H1 (cell line): Measurements from ENCODE around the gene TMPRSS2. TPM values are rescaled to one million over a fixed set of nuclear protein-coding genes. Genes with fewer than 3 reads are reported as not detected.

ENCODE experiments used
- CTCF ChIA-PET: fragments of 300-600 bp; sonication (Branson Sonifier 250); formaldehyde crosslinking; loops from one replicate; lab custom pipeline; 2021; ENCODE audit not compliant: partially characterized antibody; lab: Charles Lee
- POLR2A ChIA-PET: fragments of 300-600 bp; sonication (Branson Sonifier 250); formaldehyde crosslinking; loops from one replicate; lab custom pipeline; 2021; ENCODE audit warnings: inconsistent platforms; ENCODE audit not compliant: partially characterized antibody; lab: Charles Lee
- DNase-seq, 2 experiments: peaks; one replicate each; pipeline versions ENCODE4 v3.0.0 to v3.0.0-alpha.2; 2010 to 2022; ENCODE audit warnings: low spot score in 2 of 2, low read depth in 1 of 2, mixed read lengths in 1 of 2
- FAIRE-seq: peaks from 2 replicates; lab custom pipeline; 2011; peaks lifted over from hg19 to GRCh38; lab: Jason Lieb, UNC
- H2AFZ ChIP-seq: 2 replicates; pipeline ENCODE4 v1.8.1; 2012; ENCODE audit warnings: low read length, inconsistent platforms
- H2AK5ac ChIP-seq: 2 replicates; pipeline ENCODE4 v1.6.1; 2013; ENCODE audit warnings: low read depth, low read length
- H2BK120ac ChIP-seq: replicated peaks from 2 replicates; pipeline ENCODE3; 2013; ENCODE audit warnings: low read depth, low read length, inconsistent platforms
- H2BK12ac ChIP-seq: 2 replicates; pipeline ENCODE4 v1.6.1; 2013; ENCODE audit warnings: low read depth, low read length
- H2BK15ac ChIP-seq: 2 replicates; pipeline ENCODE4 v1.6.1; 2013; ENCODE audit warnings: low read length
- H2BK20ac ChIP-seq: 2 replicates; pipeline ENCODE4 v1.6.1; 2013; ENCODE audit warnings: low read length
- H2BK5ac ChIP-seq: 2 replicates; pipeline ENCODE4 v1.6.1; 2013; ENCODE audit warnings: low read depth, low read length
- H3K14ac ChIP-seq: 2 replicates; pipeline ENCODE4 v1.6.1; 2013; ENCODE audit warnings: inconsistent platforms; ENCODE audit not compliant: insufficient read length
- H3K18ac ChIP-seq: 2 replicates; pipeline ENCODE4 v1.6.1; 2013; ENCODE audit warnings: low read length; ENCODE audit errors: extremely low read depth
- H3K23ac ChIP-seq: 2 replicates; pipeline ENCODE4 v1.6.1; 2013; ENCODE audit warnings: inconsistent platforms; ENCODE audit not compliant: insufficient read length
- H3K23me2 ChIP-seq: 2 replicates; pipeline ENCODE4 v1.6.1; 2013; ENCODE audit warnings: low read depth, low read length
- H3K27ac ChIP-seq: 2 replicates; pipeline ENCODE4 v1.6.1; 2011; ENCODE audit warnings: low read depth, low read length, inconsistent platforms
- H3K27me3 ChIP-seq, 4 experiments: replicated peaks in 1 of 4; 1 replicate in 1 of 4; 2 replicates in 3 of 4; pipeline versions ENCODE4 v1.6.1 to v1.8.1; 2011 to 2013; ENCODE audit warnings: low read length in 3 of 4, mild to moderate bottlenecking in 3 of 4, inconsistent platforms in 2 of 4, mixed read lengths in 2 of 4, moderate library complexity in 1 of 4; ENCODE audit not compliant: control insufficient read depth in 3 of 4, insufficient read depth in 3 of 4; ENCODE audit errors: extremely low read depth in 1 of 4
- H3K36me3 ChIP-seq, 4 experiments: 2 replicates each; pipeline versions ENCODE4 v1.6.1 to v1.8.1; 2011 to 2013; ENCODE audit warnings: mild to moderate bottlenecking in 4 of 4, low read length in 3 of 4, moderate library complexity in 2 of 4, control low read depth in 1 of 4, inconsistent platforms in 1 of 4; ENCODE audit not compliant: insufficient read depth in 4 of 4, control insufficient read depth in 2 of 4
- H3K4ac ChIP-seq: replicated peaks from 2 replicates; pipeline ENCODE3; 2013; ENCODE audit warnings: low read length, low read depth, mixed read lengths, inconsistent platforms; ENCODE audit not compliant: insufficient read length
- H3K4me1 ChIP-seq, 4 experiments: replicated peaks in 1 of 4; 1 replicate in 1 of 4; 2 replicates in 3 of 4; pipeline versions ENCODE4 v1.6.1 to v1.8.1; 2011 to 2013; ENCODE audit warnings: low read length in 3 of 4, inconsistent platforms in 2 of 4, mixed read lengths in 1 of 4; ENCODE audit not compliant: insufficient read depth in 4 of 4, control insufficient read depth in 3 of 4
- H3K4me2 ChIP-seq, 2 experiments: 2 replicates each; pipeline versions ENCODE4 v1.6.1 to v1.8.1; 2011 to 2013; ENCODE audit warnings: low read depth in 2 of 2, low read length in 2 of 2, control low read depth in 1 of 2, inconsistent platforms in 1 of 2, mild to moderate bottlenecking in 1 of 2; ENCODE audit not compliant: insufficient read depth in 1 of 2
- H3K4me3 ChIP-seq, 4 experiments: fragments of 200-600, 300-600 bp in 1 of 4; sonication (generic), shearing (Covaris generic), sonication (Bioruptor Twin) in 1 of 4; 2 replicates each; pipeline versions ENCODE4 v1.5.1 to v1.8.1; 2011 to 2016; ENCODE audit warnings: low read length in 4 of 4, low read depth in 3 of 4, control low read depth in 2 of 4, inconsistent platforms in 2 of 4, mild to moderate bottlenecking in 2 of 4, mixed read lengths in 1 of 4, moderate library complexity in 1 of 4; ENCODE audit not compliant: insufficient read depth in 2 of 4; ENCODE audit errors: extremely low read depth in 1 of 4
- H3K56ac ChIP-seq: replicated peaks from 2 replicates; pipeline ENCODE3; 2013; ENCODE audit warnings: low read depth, mild to moderate bottlenecking, mixed read lengths, low read length, inconsistent platforms; ENCODE audit not compliant: insufficient read length
- H3K79me1 ChIP-seq: 2 replicates; pipeline ENCODE4 v1.6.1; 2013; ENCODE audit warnings: low read depth, low read length, control low read depth
- H3K79me2 ChIP-seq, 2 experiments: 2 replicates each; pipeline versions ENCODE4 v1.6.1 to v1.8.1; 2012 to 2013; ENCODE audit warnings: low read length in 2 of 2, mild to moderate bottlenecking in 2 of 2, inconsistent platforms in 1 of 2; ENCODE audit not compliant: insufficient read depth in 2 of 2, control insufficient read depth in 1 of 2
- H3K9ac ChIP-seq, 4 experiments: replicated peaks in 1 of 4; 1 replicate in 1 of 4; 2 replicates in 3 of 4; pipeline versions ENCODE4 v1.6.1 to v1.8.1; 2011 to 2013; ENCODE audit warnings: low read depth in 3 of 4, low read length in 3 of 4, control low read depth in 2 of 4, mild to moderate bottlenecking in 2 of 4, moderate library complexity in 2 of 4, inconsistent platforms in 1 of 4; ENCODE audit errors: extremely low read depth in 1 of 4
- H3K9me3 ChIP-seq, 2 experiments: 2 replicates each; pipeline versions ENCODE4 v1.6.1 to v1.8.1; 2012 to 2013; ENCODE audit warnings: mild to moderate bottlenecking in 2 of 2, moderate library complexity in 2 of 2, control low read depth in 1 of 2, inconsistent platforms in 1 of 2, low read depth in 1 of 2, low read length in 1 of 2, mixed read lengths in 1 of 2; ENCODE audit not compliant: insufficient read depth in 2 of 2
- H4K20me1 ChIP-seq, 2 experiments: replicated peaks in 1 of 2; 2 replicates each; pipeline versions ENCODE3 to v1.8.1; 2011 to 2013; ENCODE audit warnings: inconsistent platforms in 2 of 2, low read length in 2 of 2, mild to moderate bottlenecking in 1 of 2; ENCODE audit not compliant: insufficient read depth in 2 of 2, control insufficient read depth in 1 of 2
- H4K5ac ChIP-seq: 2 replicates; pipeline ENCODE4 v1.6.1; 2013; ENCODE audit warnings: low read length, low read depth, mixed read lengths, inconsistent platforms; ENCODE audit not compliant: insufficient read length
- H4K8ac ChIP-seq: 2 replicates; pipeline ENCODE4 v1.8.0; 2013; ENCODE audit warnings: mild to moderate bottlenecking, moderate library complexity, low read length, inconsistent platforms; ENCODE audit not compliant: insufficient read depth; ENCODE audit errors: extremely low read depth
- H4K91ac ChIP-seq: replicated peaks from 2 replicates; pipeline ENCODE3; 2013; ENCODE audit warnings: low read length, mixed read lengths, inconsistent platforms; ENCODE audit not compliant: insufficient read length
- RAD21 ChIP-seq, 2 experiments: IDR thresholded peaks in 1 of 2; conservative IDR thresholded peaks in 1 of 2; 2 replicates each; pipeline ENCODE4 v1.6.1; 2011; ENCODE audit warnings: low read depth in 2 of 2, low read length in 2 of 2, improper control_type of control experiment in 1 of 2, inconsistent platforms in 1 of 2, mild to moderate bottlenecking in 1 of 2, moderate library complexity in 1 of 2
- WGBS, 2 experiments: shearing (Covaris generic) in 1 of 2; methylation state at CpG; one replicate each; pipeline versions ENCODE4 v1.1.6 to v1.1.7; 2013 to 2015; ENCODE audit warnings: low lambda C conversion rate in 2 of 2, mixed read lengths in 2 of 2, inconsistent platforms in 1 of 2, low coverage in 1 of 2, missing lambda C conversion rate in 1 of 2; ENCODE audit not compliant: insufficient replicate concordance in 2 of 2, insufficient coverage in 1 of 2, insufficient read length in 1 of 2; ENCODE audit errors: extremely low coverage in 1 of 2, missing lambda C conversion rate in 1 of 2; 5-methylcytosine and 5-hydroxymethylcytosine counted together
- polyA plus RNA-seq, 7 experiments: library from polyadenylated mRNA; depleted of rRNA in 3 of 7; stranded (reverse) in 5 of 7; unstranded in 2 of 7; fragments of >200 nt in 5 of 7; fragments of 200-250 nt in 2 of 7; gene quantifications; 1 replicate in 5 of 7; 2 replicates in 1 of 7; 4 replicates in 1 of 7; pipeline versions ENCODE4 v1.2.1 to v1.2.3, GENCODE V29; 2011 to 2013; ENCODE audit warnings: missing spikeins in 2 of 7, mixed read lengths in 2 of 7
- total RNA-seq: library from RNA; stranded (reverse); fragmentation: NEBNext Ultra II Directional; extraction: Animal tissue kit (Norgen Biotek cat#: 25700); gene quantifications from 2 replicates; pipeline ENCODE4 v1.2.1, GENCODE V29; 2021

TMPRSS2 gene
- total and polyA plus RNA-seq, 2 of the 8 experiments (the other 6 are each of a cell fraction or from before 2014, with no cell fraction given) = 9.2 to 11.0 TPM

GRCh38 chr21:41506005-41506594, 1.9 kb downstream of the TMPRSS2 start:
- peaks cover 0 to 16% (median 6%) of the 10 kb centered on the region in 4 experiments; a peak in 5 of 7 replicates for H3K4me1 ChIP-seq

More at GRCh38 chr21:41506005-41506594, 1.9 kb downstream of the TMPRSS2 start:
- H3K4me3 ChIP-seq = peak overlapping the region; percentile 62 to 80 (median 72); a peak in 7 of 8 replicates
- no peak for TF ChIP-seq RAD21 (IDR thresholded peaks at IDR 0.05 in 1 of 2, conservative IDR thresholded peaks at IDR 0.05 in 1 of 2; ENCODE audit: low read depth in 2 of 2, low read length in 2 of 2)
- no peaks in the 10 kb centered on the region for H3K9me3 ChIP-seq
- DNase-seq (no peak), FAIRE-seq (no peak)
- POLR2A ChIA-PET = interaction anchor here (0.8 to 1.4 kb wide), 3 partner anchors 12 to 34 kb away, joined by 3 to 6 read pairs (median 4); no protein-coding TSS in a partner anchor
- H2BK120ac ChIP-seq = no peak overlapping the region
- H2AFZ ChIP-seq = no peak overlapping the region
- peak overlapping the region; percentile 66; the same call in 1 of the 2 replicates for H2BK20ac ChIP-seq
- CTCF ChIA-PET = interaction anchor here (1.0 to 2.1 kb wide), 3 partner anchors 46 to 222 kb away, joined by 3 to 8 read pairs (median 3); no protein-coding TSS in a partner anchor
- WGBS, 2 experiments = 85% methylated on average over 6 of the region's 7 CpGs; no CpG with 5 or more reads in 1 of the 2 experiments
- H3K4ac ChIP-seq = no peak overlapping the region
- no peak overlapping the region for H3K23ac ChIP-seq
- H3K79me2 ChIP-seq = no peaks in the 10 kb centered on the region
- peak overlapping the region; percentile 84; the same call in 1 of the 2 replicates for H2BK12ac ChIP-seq
- H3K36me3 ChIP-seq = no peaks in the 10 kb centered on the region
- no peak overlapping the region for H3K56ac ChIP-seq
- no peak overlapping the region for H2BK5ac ChIP-seq
- H3K23me2 ChIP-seq = peaks cover 17% of the 10 kb centered on the region
- H4K5ac ChIP-seq = no peak overlapping the region
- H2AK5ac ChIP-seq = peak overlapping the region; percentile 89; the same call in 1 of the 2 replicates
- no peak overlapping the region for H4K91ac ChIP-seq
- H3K14ac ChIP-seq = no peak overlapping the region
- peaks cover 7% of the 10 kb centered on the region for H3K79me1 ChIP-seq
- H4K20me1 ChIP-seq = no peaks in the 10 kb centered on the region
- peak overlapping the region; percentile 86; the same call in 1 of the 2 replicates for H4K8ac ChIP-seq
- H3K18ac ChIP-seq = peak overlapping the region; percentile 96
- 0 out of 2 replicates have a peak overlapping the region, but pooled peaks have one; percentile 83 for H2BK15ac ChIP-seq
- H3K27me3 ChIP-seq = peaks cover 5 to 45% (median 36%) of the 10 kb centered on the region in 4 experiments
- H3K9ac ChIP-seq = no peak overlapping the region
- H3K27ac ChIP-seq = no peak overlapping the region
- peak overlapping the region; percentile 83 to 95 for H3K4me2 ChIP-seq
